GM19043 (cell line): ENCODE results near the gene CEP131.

Source experiments
- ATAC-seq: cut with Tn5 transposase; IDR thresholded peaks from one replicate; pipeline ENCODE4 v1.9.1; 2021; ENCODE audit warnings: low read depth; ENCODE audit not compliant: unreplicated experiment

The CEP131 gene

GRCh38 chr17:81240761-81241160, 18.0 kb upstream of the CEP131 start:
- ATAC-seq = no peak

DNA sequence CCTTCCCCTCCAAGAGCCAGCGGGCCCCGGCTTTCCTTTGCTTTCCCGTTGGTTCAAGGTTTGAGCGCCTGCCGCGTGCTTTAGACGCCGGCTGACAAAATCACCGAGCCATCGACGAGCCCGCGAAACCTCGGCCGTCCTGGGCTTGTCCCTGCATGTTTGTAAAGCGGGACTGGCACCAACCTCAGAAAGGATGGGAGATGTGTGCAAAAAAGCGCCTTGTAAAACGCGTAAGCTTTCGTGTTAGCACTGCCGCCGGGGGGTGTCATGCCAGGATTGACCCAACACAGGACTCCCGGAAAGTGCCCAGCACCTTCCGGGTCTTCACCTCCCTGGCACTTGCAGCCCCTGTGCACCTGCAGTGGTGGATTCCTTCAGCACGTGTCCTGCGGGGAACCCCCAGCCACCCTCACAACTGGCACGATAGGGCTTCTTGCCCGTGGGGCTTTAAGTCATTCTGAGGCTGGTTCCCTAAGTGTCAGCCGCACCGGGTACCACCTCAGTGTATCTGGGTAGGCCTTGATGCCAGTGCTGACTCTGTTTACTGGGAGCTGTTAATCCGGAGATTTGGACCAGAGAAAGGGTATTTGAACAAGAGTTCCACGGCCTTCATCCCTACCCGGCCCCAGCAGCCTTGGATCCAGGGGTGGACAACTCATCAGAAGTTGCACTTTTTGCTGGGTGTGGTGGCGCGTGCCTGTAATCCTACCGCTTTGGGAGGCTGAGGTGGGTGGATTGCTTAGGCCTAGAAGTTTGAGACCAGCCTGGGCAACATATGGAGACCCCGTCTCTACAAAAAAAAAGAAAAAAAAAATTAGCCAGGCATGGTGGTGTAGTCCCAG, 17.2 kb upstream of the CEP131 start:
- ATAC-seq = no peak

GRCh38 chr17:81238815-81239713, 16.3 kb upstream of the CEP131 start, which contains the start of the genes NDUFAF8 and TEPSIN:
Gene NDUFAF8 (plus strand): TSS chr17:81239318. CDS start chr17:81239364, 46 bp downstream.
Gene TEPSIN (minus strand): TSS chr17:81239055. CDS start chr17:81239033, 22 bp downstream.
- peak; percentile 87 for ATAC-seq

- ATAC-seq = no peak
Measured at GRCh38 chr17:81238490-81238814, 15.7 kb upstream of the CEP131 start.

- no peak for ATAC-seq
Measured at GRCh38 chr17:81237591-81238489, 15.1 kb upstream of the CEP131 start.

GRCh38 chr17:81236784-81237183, 14.0 kb upstream of the CEP131 start:
- no peak for ATAC-seq

- no peak for ATAC-seq
Measured at GRCh38 chr17:81235822-81236740, 13.3 kb upstream of the CEP131 start.

- no peak for ATAC-seq
Measured at GRCh38 chr17:81234940-81235821, 12.4 kb upstream of the CEP131 start.

- ATAC-seq = no peak
Measured at GRCh38 chr17:81234506-81234855, 11.7 kb upstream of the CEP131 start.

DNA sequence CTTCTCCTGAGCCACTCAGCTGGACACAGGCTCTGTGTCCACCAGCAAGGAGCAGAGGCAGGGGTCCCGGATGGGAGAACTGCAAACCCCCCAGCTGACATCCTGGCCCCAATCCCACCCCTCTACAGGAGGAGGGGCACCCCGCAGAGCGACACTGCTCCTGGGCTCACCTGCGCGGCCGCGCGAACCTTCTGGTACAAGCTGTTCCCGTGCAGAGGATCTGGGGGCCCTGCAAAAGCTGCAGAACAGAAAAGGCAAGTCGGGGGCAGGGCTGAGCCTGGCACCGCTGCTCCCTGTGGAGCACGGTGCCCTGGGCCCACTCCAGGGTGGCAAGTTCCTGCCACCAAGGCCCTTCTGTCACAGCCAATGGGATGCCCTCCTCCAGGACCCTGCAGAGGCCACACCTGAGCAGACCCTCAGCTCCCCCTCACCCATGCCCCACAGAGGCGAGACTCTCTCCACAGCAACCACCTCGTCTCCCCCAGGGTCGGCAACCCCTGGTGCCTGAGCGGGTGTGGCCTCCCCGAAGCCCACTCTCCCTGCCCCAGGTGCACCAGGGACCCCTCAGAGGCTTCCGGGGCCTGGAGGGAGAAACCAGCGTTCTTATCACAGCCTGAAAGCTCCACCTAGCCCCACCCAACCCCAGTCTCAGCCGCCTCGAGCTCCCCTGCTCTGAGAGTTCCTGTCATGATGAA, 11.2 kb upstream of the CEP131 start:
- ATAC-seq = no peak

DNA sequence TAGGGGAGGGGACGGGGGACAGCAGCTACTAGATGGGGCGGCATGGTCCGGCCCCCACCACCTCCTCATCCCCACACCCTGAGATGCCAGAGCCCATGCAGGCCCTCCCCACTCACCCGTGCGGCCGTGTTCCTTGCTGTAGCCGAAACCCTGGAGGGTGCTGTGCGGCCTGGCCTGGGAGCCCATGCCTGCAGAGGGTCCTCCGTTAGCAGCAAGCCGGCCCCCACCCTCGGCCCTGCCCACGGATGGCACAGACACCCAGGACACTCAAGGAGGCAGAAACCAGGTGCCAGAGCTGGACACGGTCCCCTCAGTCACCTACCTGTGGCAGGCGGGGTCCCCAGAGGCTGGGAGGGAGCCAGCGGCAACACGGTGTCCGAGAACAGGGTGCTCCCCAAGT, 10.6 kb upstream of the CEP131 start:
- ATAC-seq = no peak

DNA sequence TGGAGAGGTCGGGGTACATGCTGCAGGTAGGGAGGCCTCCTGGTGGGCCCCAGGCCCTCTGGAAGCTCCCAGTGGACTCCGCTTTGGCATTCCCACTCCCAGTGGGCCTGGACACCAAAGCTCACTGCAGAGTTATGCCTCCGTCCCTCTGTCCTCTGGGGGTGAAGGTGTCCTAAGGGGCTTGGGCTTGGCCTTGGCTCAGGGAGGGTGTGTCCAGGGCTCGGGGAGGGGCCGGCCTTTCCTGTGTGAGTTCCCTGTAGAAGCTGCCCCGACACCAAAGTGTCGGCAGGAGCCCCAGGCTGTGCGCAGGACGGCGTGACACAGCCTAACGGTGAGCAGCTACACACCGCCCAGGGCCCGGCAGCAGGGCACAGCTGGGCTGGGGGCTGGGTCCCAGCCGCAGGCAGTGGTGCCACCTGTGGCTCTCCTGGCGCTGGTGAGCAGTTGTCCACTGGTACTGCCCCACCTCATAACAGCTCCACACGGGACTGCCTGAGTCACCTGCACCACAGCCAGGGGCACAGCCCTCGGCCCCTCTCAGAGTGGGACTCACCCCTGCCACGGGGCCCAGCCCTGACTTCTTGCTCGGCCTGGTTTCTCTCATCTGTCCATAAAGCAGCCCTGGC, 10.0 kb upstream of the CEP131 start:
- no peak for ATAC-seq

DNA sequence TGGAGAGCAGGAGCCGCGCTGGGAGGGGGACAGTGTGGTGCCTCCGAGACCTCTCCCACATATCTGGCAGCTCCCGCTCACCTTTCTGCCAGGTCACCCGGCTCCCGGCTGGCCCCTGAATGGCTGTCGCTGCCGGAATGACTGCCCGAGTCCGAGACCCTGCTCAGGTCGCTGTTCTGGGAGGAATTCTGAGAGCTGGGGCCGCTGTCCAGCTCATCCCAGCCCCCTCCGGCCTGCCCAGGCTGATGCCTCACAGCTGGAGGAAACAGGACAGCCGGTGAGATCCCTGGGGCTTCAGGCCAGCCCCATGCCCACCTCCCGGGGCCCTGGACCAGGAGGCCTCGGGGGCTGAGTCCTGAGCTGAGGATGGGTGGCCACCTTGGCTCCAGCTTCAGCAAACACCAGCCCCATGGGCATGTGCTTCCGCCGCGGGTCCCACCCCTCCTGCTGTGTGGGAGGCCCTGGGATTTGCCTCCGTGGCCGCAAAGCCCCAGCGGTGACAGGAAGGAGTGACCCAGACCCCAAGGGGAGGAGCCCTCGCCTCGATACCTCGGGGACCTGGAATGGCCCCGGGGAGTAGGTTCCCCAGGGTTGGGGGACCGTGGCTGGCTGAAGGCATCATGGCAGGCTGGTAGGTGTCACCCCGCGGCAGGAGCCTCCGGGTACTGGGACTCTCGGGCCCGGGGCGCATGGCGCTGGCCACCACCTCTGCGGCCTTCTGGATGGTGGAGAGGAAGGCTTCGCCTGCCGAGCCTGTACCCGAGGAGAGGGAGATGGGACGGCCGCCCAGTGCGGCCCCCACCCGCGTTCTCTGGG, 9.2 kb upstream of the CEP131 start:
- no peak for ATAC-seq

GRCh38 chr17:81231121-81231645, 8.4 kb upstream of the CEP131 start:
- no peak for ATAC-seq

DNA sequence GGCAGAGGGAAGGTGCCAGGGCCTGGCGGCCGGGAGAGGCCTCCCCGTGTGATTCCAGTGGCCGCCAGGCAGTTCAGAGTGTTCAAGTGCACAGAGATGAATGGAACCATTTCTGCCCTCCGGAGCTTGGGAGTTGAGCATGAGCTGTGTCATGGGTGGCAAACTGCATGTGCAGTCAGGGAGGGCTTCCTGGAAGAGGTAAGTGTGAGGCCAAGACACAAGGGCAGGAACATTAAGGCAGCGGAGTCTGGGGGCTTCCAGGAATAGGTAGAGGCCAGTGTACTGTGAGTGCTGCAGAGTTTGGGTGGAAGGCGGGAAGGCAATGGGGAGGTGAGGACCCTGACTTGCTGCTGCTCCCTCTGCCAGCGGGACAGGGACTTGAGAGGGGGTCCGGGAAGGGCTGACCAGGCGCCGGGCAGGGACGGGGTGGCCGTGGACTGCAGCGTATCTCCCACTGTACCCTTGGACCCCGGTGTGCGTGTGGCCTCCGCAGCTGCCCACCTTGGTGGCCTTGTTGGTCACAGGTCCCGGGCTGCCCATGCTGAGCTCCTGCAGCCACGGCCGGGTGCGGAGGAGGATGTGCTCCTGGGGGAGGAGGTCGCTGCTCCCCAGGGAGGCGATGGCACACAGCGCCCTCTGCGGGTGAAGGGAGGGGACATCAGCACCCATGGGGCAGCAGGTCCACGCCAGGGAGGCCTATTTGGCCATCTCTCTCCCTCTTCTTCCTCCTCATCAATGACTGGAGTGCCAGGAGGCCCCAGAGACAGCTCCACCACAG, 7.5 kb upstream of the CEP131 start:
- no peak for ATAC-seq

DNA sequence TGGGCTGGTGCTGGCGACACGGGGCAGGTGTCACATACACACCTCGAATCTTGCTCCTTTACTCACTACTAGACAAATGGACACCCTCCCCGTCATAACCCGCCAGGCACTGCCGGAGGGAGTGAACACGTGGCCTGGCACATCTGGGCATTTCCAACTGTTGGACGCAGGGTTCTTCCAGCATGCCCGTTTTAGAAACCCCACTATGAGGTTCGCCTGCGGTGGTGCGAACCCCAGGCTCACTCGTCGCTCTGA, 6.8 kb upstream of the CEP131 start:
- ATAC-seq = no peak
